Liver (tissue), 9 donors: ENCODE measurements around the gene SMIM26. TPM values are rescaled to one million over a fixed set of nuclear protein-coding genes. Genes with fewer than 3 reads are reported as not detected.

Source experiments
- DNase-seq: peaks from one replicate; pipeline ENCODE4 v3.0.0-alpha.2; 2017; ENCODE audit warnings: low spot score
- H3K27ac ChIP-seq, 2 donors: one replicate each; pipeline ENCODE4 v1.7.0; 2013; ENCODE audit warnings: inconsistent platforms in 2 of 2, low read length in 2 of 2, control low read depth in 1 of 2, low read depth in 1 of 2, mild to moderate bottlenecking in 1 of 2
- H3K27me3 ChIP-seq, 4 donors: one replicate each; pipeline versions ENCODE4 v1.6.1 to v1.7.0; 2013; ENCODE audit warnings: low read length in 3 of 4, inconsistent platforms in 1 of 4, mild to moderate bottlenecking in 1 of 4, moderate library complexity in 1 of 4; ENCODE audit not compliant: control insufficient read depth in 4 of 4, insufficient read depth in 4 of 4
- H3K36me3 ChIP-seq, 4 donors: one replicate each; pipeline versions ENCODE4 v1.6.1 to v1.7.0; 2013; ENCODE audit warnings: low read length in 3 of 4, mild to moderate bottlenecking in 3 of 4, low read depth in 1 of 4, moderate library complexity in 1 of 4; ENCODE audit not compliant: control insufficient read depth in 4 of 4, insufficient read depth in 3 of 4
- H3K4me1 ChIP-seq, 4 donors: one replicate each; pipeline versions ENCODE4 v1.6.1 to v1.7.0; 2013; ENCODE audit warnings: low read length in 3 of 4, mild to moderate bottlenecking in 3 of 4, moderate library complexity in 1 of 4; ENCODE audit not compliant: control insufficient read depth in 4 of 4, insufficient read depth in 4 of 4
- H3K4me3 ChIP-seq, 3 donors: one replicate each; pipeline versions ENCODE4 v1.6.1 to v1.7.0; 2013; ENCODE audit warnings: low read length in 3 of 3, control low read depth in 1 of 3, low read depth in 1 of 3, mild to moderate bottlenecking in 1 of 3
- H3K9ac ChIP-seq, 2 donors: one replicate each; pipeline ENCODE4 v1.7.0; 2013; ENCODE audit warnings: low read length in 2 of 2, mild to moderate bottlenecking in 2 of 2, moderate library complexity in 2 of 2, control low read depth in 1 of 2, low read depth in 1 of 2
- H3K9me3 ChIP-seq, 4 donors: one replicate each; pipeline versions ENCODE4 v1.6.1 to v1.7.0; 2013; ENCODE audit warnings: low read length in 3 of 4; ENCODE audit not compliant: control insufficient read depth in 4 of 4
- ATF3 ChIP-seq: IDR thresholded peaks from 2 replicates; pipeline ENCODE4 v1.6.1; 2016; ENCODE audit warnings: antibody characterized with exemption
- EGR1 ChIP-seq, 2 donors: IDR thresholded peaks; 2 replicates each; pipeline ENCODE4 v1.6.1; 2016 to 2018; ENCODE audit warnings: antibody characterized with exemption in 2 of 2, low read depth in 2 of 2
- FOXA1 ChIP-seq: IDR thresholded peaks from 2 replicates; pipeline ENCODE4 v1.6.1; 2016; ENCODE audit warnings: antibody characterized with exemption
- FOXA2 ChIP-seq: IDR thresholded peaks from 2 replicates; pipeline ENCODE4 v1.6.1; 2016; ENCODE audit warnings: antibody characterized with exemption
- GABPA ChIP-seq, 2 donors: IDR thresholded peaks in 1 of 2; conservative IDR thresholded peaks in 1 of 2; 2 replicates each; pipeline ENCODE4 v1.6.1; 2016; ENCODE audit warnings: antibody characterized with exemption in 2 of 2, mild to moderate bottlenecking in 1 of 2, moderate library complexity in 1 of 2
- HNF4A ChIP-seq, 2 donors: conservative IDR thresholded peaks; 2 replicates each; pipeline ENCODE4 v1.6.1; 2016; ENCODE audit warnings: antibody characterized with exemption in 2 of 2, mild to moderate bottlenecking in 2 of 2
- HNF4G ChIP-seq: IDR thresholded peaks from 2 replicates; pipeline ENCODE4 v1.6.1; 2016; ENCODE audit warnings: antibody characterized with exemption
- NR2F2 ChIP-seq: IDR thresholded peaks from 2 replicates; pipeline ENCODE4 v1.6.1; 2016; ENCODE audit warnings: antibody characterized with exemption
- RAD21 ChIP-seq, 2 donors: IDR thresholded peaks; 2 replicates each; pipeline ENCODE4 v1.6.1; 2016; ENCODE audit warnings: antibody characterized with exemption in 2 of 2, mild to moderate bottlenecking in 2 of 2
- REST ChIP-seq: IDR thresholded peaks from 2 replicates; pipeline ENCODE4 v1.6.1; 2016; ENCODE audit warnings: antibody characterized with exemption, mild to moderate bottlenecking
- RXRA ChIP-seq, 2 donors: IDR thresholded peaks; 2 replicates each; pipeline ENCODE4 v1.6.1; 2017 to 2018; ENCODE audit warnings: antibody characterized with exemption in 2 of 2, mild to moderate bottlenecking in 1 of 2
- SP1 ChIP-seq: IDR thresholded peaks from 2 replicates; pipeline ENCODE4 v1.6.1; 2018; ENCODE audit warnings: antibody characterized with exemption, mild to moderate bottlenecking
- TAF1 ChIP-seq: conservative IDR thresholded peaks from 2 replicates; pipeline ENCODE4 v1.6.1; 2016; ENCODE audit warnings: antibody characterized with exemption, mild to moderate bottlenecking
- YY1 ChIP-seq: IDR thresholded peaks from 2 replicates; pipeline ENCODE4 v1.6.1; 2016; ENCODE audit warnings: antibody characterized with exemption, mild to moderate bottlenecking
- ZBTB33 ChIP-seq: IDR thresholded peaks from 2 replicates; pipeline ENCODE4 v1.6.1; 2016; ENCODE audit warnings: antibody characterized with exemption
- WGBS: extraction: QIAGEN DNeasy Blood & Tissue Kit; methylation state at CpG from one replicate; pipeline ENCODE4 v1.1.7; 2013; 5-methylcytosine and 5-hydroxymethylcytosine counted together
- polyA plus RNA-seq, 2 donors: library from polyadenylated mRNA; stranded (reverse) in 1 of 2; unstranded in 1 of 2; fragments of 200-250 nt in 1 of 2; fragments of >200 nt in 1 of 2; fragmentation: Nextera tagmentation in 1 of 2; extraction: Ambion mirVana in 1 of 2; gene quantifications; one replicate each; pipeline versions ENCODE4 v1.2.1 to v1.2.3, GENCODE V29; 2013 to 2015
- total RNA-seq, 2 donors: library from RNA; depleted of rRNA; stranded (reverse); fragments of >200 nt; gene quantifications; one replicate each; pipeline ENCODE4 v1.2.3, GENCODE V29; 2014
- TF ChIP-seq, protein P1 (sequence below): fragments of 150-350 bp; IDR thresholded peaks from 2 replicates; pipeline ENCODE4 v1.5.1; 2017; ENCODE audit warnings: improper control_type of control experiment, low read depth, low read length; ENCODE audit not compliant: missing input control
- TF ChIP-seq, protein P2 (sequence below): IDR thresholded peaks from 2 replicates; pipeline ENCODE4 v1.6.1; 2016; ENCODE audit warnings: antibody characterized with exemption
- donor health status: healthy.
- donor health status: healthy.
- donor health status: healthy.
- donor health status: healthy.
- donor health status: healthy.

The SMIM26 gene
- total and polyA plus RNA-seq, 4 donors = 37.4 to 142 (median 54.5) TPM

DNA sequence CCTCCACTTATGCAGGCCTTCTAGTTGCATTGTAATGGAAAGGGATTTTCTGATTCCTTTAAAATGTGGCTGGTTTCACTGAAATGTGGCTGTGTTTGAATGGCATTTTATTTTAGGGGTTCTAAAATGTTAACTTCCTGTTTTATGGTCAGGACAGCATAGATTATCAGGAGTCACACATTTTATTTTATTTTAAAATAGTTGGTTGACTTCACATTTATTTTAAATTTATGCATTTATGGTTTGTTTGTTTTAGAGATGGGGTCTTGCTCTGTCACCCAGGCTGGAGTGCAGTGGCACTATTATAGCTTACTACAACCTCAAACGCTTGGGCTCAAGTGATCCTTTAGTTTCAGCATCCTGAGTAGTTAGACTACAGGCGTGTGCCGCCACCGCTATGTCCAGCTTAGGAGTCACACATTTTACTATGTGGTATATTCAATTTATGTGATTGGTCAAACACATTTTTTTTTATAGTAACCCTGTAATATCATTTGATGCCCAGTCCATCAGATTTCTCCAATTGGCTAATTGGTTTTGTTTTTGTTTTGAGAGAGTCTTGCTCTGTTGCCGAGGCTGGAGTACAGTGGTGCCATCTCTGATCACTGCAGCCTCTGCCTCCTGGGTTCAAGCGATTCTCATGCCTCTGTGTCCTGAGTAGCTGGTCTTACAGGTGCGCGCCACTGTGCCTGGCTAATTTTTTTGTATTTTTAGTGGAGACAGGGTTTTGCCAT lies 22.9 kb downstream of the SMIM26 start:
- TF ChIP-seq RAD21 (IDR thresholded peaks at IDR 0.05) (no peak), HNF4A (conservative IDR thresholded peaks at IDR 0.05) (no peak), GABPA (IDR thresholded peaks at IDR 0.05 in 1 of 2, conservative IDR thresholded peaks at IDR 0.05 in 1 of 2) (no peak), REST (no peak), RXRA (IDR thresholded peaks at IDR 0.05) (no peak), NR2F2 (no peak), ZBTB33 (no peak), EGR1 (IDR thresholded peaks at IDR 0.05; ENCODE audit: low read depth in 2 of 2) (no peak), FOXA1 (no peak), TAF1 (no peak), FOXA2 (no peak)
- TF ChIP-seq, protein P1, sequence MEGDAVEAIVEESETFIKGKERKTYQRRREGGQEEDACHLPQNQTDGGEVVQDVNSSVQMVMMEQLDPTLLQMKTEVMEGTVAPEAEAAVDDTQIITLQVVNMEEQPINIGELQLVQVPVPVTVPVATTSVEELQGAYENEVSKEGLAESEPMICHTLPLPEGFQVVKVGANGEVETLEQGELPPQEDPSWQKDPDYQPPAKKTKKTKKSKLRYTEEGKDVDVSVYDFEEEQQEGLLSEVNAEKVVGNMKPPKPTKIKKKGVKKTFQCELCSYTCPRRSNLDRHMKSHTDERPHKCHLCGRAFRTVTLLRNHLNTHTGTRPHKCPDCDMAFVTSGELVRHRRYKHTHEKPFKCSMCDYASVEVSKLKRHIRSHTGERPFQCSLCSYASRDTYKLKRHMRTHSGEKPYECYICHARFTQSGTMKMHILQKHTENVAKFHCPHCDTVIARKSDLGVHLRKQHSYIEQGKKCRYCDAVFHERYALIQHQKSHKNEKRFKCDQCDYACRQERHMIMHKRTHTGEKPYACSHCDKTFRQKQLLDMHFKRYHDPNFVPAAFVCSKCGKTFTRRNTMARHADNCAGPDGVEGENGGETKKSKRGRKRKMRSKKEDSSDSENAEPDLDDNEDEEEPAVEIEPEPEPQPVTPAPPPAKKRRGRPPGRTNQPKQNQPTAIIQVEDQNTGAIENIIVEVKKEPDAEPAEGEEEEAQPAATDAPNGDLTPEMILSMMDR = no peak
- peaks cover 3 to 9% (median 5%) of the 10 kb centered on the region in 4 donors for H3K4me1 ChIP-seq
- no peaks in the 10 kb centered on the region for H3K9me3 ChIP-seq
- DNase-seq = no peak
- H3K9ac ChIP-seq = no peak overlapping the region
- H3K4me3 ChIP-seq = no peak overlapping the region
- no peaks in the 10 kb centered on the region for H3K27me3 ChIP-seq
- H3K27ac ChIP-seq = no peak overlapping the region
- 94% methylated on average over 8 of the region's 8 CpGs for WGBS
- no peaks in the 10 kb centered on the region for H3K36me3 ChIP-seq

GRCh38 chr20:18596270-18596669 lies 29.0 kb downstream of the SMIM26 start:
- Histone ChIP-seq H3K27ac (no peak overlapping the region), H3K27me3 (no peaks in the 10 kb centered on the region), H3K36me3 (peaks cover 0 to 3% (median under 1%) of the 10 kb centered on the region in 4 donors), H3K9me3 (no peaks in the 10 kb centered on the region), H3K4me1 (no peaks in the 10 kb centered on the region), H3K9ac (no peak overlapping the region), H3K4me3 (no peak overlapping the region)
- DNase-seq = no peak
- TF ChIP-seq REST = no peak
- TF ChIP-seq, protein P1 = no peak
- TF ChIP-seq HNF4G = no peak
- TF ChIP-seq YY1 = no peak
- no peak for TF ChIP-seq SP1
- no peak for TF ChIP-seq EGR1 (IDR thresholded peaks at IDR 0.05; ENCODE audit: low read depth in 2 of 2)
- no peak for TF ChIP-seq GABPA (IDR thresholded peaks at IDR 0.05 in 1 of 2, conservative IDR thresholded peaks at IDR 0.05 in 1 of 2)
- TF ChIP-seq, protein P2, sequence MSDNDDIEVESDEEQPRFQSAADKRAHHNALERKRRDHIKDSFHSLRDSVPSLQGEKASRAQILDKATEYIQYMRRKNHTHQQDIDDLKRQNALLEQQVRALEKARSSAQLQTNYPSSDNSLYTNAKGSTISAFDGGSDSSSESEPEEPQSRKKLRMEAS = no peak
- TF ChIP-seq ATF3 = no peak
- TF ChIP-seq FOXA1 = no peak
